Activated T-cell treated with anti-CD3 and anti-CD28 coated beads, Interleukin-2, amount 50 U/mL, for 72 hours (primary cell): ENCODE results near the gene ANKRD12. TPM values are rescaled to one million over a fixed set of nuclear protein-coding genes. Genes with fewer than 3 reads are reported as not detected.

Experiments used
- ATAC-seq, 2 donors: fragments of 150-1000 bp; cut with Tn5 transposase; replicated peaks in 1 of 2; 2 replicates each; pipeline ENCODE4 v1.10.0; 2021; ENCODE audit warnings: moderate library complexity in 2 of 2, mild to moderate bottlenecking in 1 of 2
- DNase-seq, 2 donors: peaks; one replicate each; pipeline ENCODE4 v3.0.0; 2021 to 2022; ENCODE audit warnings: mixed read lengths in 1 of 2
- H3K27ac Mint-ChIP-seq: one replicate; pipeline ENCODE4 v1.8.0; 2022; ENCODE audit warnings: mild to moderate bottlenecking, moderate library complexity, mixed read lengths
- H3K27me3 Mint-ChIP-seq: one replicate; pipeline ENCODE4 v1.8.0; 2022; ENCODE audit warnings: low read depth, mixed read lengths
- H3K36me3 Mint-ChIP-seq, 2 donors: one replicate each; pipeline ENCODE4 v1.8.0; 2022; ENCODE audit warnings: mixed read lengths in 2 of 2, mild to moderate bottlenecking in 1 of 2; ENCODE audit not compliant: insufficient read depth in 2 of 2
- H3K4me1 Mint-ChIP-seq: one replicate; pipeline ENCODE4 v1.8.0; 2022; ENCODE audit warnings: low read depth, mixed read lengths
- H3K4me3 Mint-ChIP-seq, 2 donors: one replicate each; pipeline ENCODE4 v1.8.0; 2022; ENCODE audit warnings: mild to moderate bottlenecking in 2 of 2, mixed read lengths in 2 of 2, moderate library complexity in 2 of 2
- H3K9me3 Mint-ChIP-seq, 2 donors: one replicate each; pipeline ENCODE4 v1.8.0; 2022; ENCODE audit warnings: mixed read lengths in 2 of 2
- total RNA-seq, 2 donors: library from RNA; stranded (reverse); gene quantifications; one replicate each; pipeline ENCODE4 v1.2.3, GENCODE V29; 2022

ANKRD12 gene
- total RNA-seq, 2 donors from 2014 or later, result 84.4 to 123 TPM

DNA sequence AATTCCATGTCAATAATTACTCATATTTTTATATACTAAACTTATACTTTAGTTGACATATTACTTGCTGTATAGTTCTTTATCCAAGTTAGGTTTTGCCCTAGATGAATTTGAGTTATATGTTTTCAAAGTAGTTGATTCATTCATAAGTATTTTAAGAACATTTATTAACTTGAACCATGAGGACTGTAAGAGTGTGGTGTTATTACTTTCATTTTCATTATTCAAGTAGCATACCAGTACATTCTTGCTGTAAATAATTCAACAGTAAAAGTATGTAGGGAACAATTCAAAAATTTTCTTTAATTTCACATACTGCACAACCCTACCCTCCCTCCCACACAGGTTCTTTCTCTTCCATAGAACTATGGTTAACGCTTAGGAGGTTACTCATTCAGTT is 75.4 kb downstream of the ANKRD12 start:
- Mint-ChIP-seq H3K4me1 (peaks cover 17% of the 10 kb centered on the region), H3K27me3 (no peaks in the 10 kb centered on the region), H3K27ac (no peak overlapping the region), H3K36me3 (peaks cover 9 to 33% of the 10 kb centered on the region in 2 donors), H3K9me3 (no peaks in the 10 kb centered on the region), H3K4me3 (no peak overlapping the region)
- DNase-seq (no peak), ATAC-seq (peak in 1 of 2 donors; percentile 15)

DNA sequence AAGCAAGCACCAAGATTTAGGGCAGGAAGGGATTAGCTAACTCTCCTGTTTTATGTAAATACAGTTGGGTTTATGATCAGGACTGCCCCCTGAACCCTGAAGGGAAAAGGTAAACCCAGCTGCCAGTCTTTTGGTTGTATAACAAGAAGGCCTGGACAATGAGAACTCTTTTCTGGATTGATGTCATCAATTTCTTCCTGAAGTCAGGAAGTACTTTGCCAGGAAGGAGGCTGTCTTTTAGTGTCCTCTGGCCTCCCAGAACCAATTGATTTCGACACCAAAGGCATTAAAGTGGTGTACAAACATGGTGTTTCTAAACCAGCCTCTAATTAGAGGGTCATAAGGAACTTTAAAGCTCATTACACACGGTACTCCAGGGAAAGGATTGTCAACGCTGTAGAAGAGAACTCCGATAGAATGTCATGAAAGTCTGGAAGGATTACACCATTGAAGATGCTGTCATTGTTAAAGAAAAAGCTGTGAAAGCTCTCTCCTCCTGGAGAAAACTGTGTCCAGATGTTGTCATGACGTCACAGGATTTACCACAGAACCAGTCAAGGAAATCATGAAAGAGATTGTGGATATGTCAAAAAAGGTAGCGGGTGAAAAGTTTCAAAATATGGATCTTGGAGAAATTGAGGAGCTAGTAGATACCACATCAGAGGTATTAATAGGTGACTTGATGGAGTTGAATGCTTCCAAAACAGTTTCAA is 78.8 kb downstream of the ANKRD12 start:
- Mint-ChIP-seq H3K27me3 (no peaks in the 10 kb centered on the region), H3K9me3 (no peaks in the 10 kb centered on the region), H3K27ac (peak overlapping the region; percentile 61), H3K4me3 (no peak overlapping the region), H3K36me3 (peaks cover 16 to 41% of the 10 kb centered on the region in 2 donors), H3K4me1 (peaks cover 17% of the 10 kb centered on the region)
- ATAC-seq (no peak), DNase-seq (no peak)

DNA sequence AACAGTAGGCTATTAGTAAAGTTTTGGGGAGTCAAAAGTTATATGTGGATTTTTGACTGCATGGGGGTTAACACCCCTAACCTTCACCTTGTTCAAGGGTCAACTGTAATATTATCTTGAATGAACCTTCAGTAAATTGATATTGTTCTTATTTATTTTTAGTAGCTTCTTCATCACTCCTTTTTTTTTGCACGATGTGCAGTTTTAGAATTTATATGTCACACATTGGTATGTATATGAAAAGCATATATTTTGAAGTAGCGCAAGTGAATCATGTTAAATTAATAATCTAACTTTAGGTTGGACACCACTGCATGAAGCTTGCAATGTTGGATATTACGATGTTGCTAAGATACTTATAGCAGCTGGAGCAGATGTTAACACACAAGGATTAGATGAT is 79.9 kb downstream of the ANKRD12 start:
- Mint-ChIP-seq H3K9me3 (no peaks in the 10 kb centered on the region), H3K27ac (peak overlapping the region; percentile 84), H3K4me3 (no peak overlapping the region), H3K4me1 (peaks cover 12% of the 10 kb centered on the region), H3K36me3 (peaks cover 19 to 48% of the 10 kb centered on the region in 2 donors), H3K27me3 (no peaks in the 10 kb centered on the region)
- DNase-seq, result no peak
- ATAC-seq, result no peak

DNA sequence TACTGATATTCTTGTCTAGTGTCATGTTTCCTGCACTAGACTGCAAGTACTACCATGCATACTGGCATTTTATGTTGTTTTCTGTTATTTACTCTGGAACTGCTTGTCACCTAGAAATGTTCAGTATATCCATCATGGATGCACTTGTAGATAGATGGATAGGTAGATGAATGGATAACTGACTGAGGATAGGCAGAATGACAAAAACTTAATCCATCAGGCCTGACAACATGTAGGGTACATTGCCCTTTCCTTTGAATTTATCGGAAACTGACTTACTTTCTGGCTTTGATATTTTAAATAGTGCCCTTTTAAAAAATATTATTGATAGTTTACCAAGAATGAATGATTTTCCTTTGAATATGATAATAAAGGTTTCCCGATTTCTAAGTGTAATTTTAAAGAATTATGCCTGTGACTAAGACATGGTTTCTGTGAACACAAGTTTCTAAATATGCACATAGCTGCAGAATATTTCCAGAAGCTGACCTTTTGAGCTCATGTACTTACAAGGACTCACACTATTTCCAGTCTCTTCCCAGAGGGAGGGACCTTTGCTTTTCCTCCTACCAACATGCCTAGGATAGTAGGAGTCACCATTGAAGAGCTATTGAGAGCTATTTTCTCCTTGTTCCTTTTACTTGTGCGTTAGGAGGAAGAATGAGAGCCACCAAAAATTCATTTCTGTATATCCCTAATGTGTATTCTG is 81.3 kb downstream of the ANKRD12 start:
- Mint-ChIP-seq H3K4me1 (peaks cover 5% of the 10 kb centered on the region), H3K36me3 (peaks cover 22 to 51% of the 10 kb centered on the region in 2 donors), H3K4me3 (no peak overlapping the region), H3K9me3 (no peaks in the 10 kb centered on the region), H3K27me3 (no peaks in the 10 kb centered on the region), H3K27ac (peak overlapping the region; percentile 30)
- no peak for DNase-seq
- no peak for ATAC-seq

DNA sequence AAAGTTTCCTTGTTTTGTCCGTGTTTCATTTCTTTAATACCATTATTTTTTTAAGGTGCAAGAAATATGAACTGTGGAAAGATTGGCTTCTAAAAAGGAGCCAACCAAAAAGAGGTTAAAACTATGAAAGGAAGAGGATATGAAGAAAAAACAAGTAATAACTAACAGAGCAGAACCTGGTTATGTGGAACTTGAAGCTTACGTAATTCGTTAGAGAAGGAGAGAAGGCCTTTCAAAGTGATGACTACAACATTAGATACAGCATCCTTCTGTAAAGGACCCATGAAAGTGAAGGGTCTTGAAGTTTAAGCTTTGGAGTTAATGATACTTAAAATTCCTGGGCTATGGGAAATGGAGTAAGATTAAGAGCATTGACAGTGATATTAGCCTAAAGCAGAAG is 84.5 kb downstream of the ANKRD12 start:
- H3K27ac Mint-ChIP-seq, result peak overlapping the region; percentile 54
- no peak overlapping the region for H3K4me3 Mint-ChIP-seq
- ATAC-seq, result no peak

DNA sequence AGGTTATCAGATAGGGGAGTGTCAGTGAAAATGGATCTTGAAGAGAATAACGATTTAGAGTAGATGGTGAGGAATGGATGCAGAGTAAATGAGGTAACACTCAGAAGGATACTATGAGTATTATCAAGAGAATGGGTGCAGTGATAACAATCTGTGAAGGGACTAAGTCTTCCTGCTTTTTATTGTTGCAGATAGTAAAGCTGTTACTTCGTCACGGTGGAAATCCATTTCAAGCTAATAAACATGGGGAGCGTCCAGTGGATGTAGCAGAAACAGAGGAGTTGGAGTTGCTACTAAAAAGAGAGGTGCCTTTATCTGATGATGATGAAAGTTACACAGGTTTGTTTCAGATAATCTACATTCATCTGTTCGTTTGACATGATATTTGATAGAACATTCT is 85.1 kb downstream of the ANKRD12 start:
- no peak for DNase-seq
- H3K36me3 Mint-ChIP-seq, result peaks cover 17 to 45% of the 10 kb centered on the region in 2 donors
- H3K27ac Mint-ChIP-seq, result peak overlapping the region; percentile 54
- no peak overlapping the region for H3K4me3 Mint-ChIP-seq
- no peaks in the 10 kb centered on the region for H3K4me1 Mint-ChIP-seq
- H3K9me3 Mint-ChIP-seq, result no peaks in the 10 kb centered on the region
- no peak for ATAC-seq
- no peaks in the 10 kb centered on the region for H3K27me3 Mint-ChIP-seq

More for the DNA sequence above, 84.5 kb downstream of the ANKRD12 start:
- Mint-ChIP-seq H3K9me3 (no peaks in the 10 kb centered on the region), H3K27me3 (no peaks in the 10 kb centered on the region), H3K4me1 (no peaks in the 10 kb centered on the region), H3K36me3 (peaks cover 18 to 48% of the 10 kb centered on the region in 2 donors)
- no peak for DNase-seq

DNA sequence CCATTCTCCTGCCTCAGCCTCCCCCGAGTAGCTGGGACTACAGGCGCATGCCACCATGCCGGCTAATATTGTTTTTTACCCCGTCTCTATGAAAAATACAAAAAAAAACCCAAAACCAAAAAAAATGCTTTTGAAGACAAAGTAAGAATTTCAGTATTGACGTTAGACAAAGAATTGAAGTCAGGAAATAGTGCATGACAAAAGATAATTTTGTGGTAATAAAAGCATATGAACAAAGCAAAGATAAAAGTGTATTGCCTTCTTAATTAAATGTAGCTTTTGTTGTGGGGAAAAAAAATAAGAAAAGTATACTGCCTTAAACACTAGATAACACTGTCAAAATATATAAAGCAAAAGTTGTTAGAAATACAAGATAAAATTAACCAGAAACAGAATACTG is 86.8 kb downstream of the ANKRD12 start:
- peak overlapping the region in 1 of 2 donors; percentile 43 for H3K4me3 Mint-ChIP-seq

DNA sequence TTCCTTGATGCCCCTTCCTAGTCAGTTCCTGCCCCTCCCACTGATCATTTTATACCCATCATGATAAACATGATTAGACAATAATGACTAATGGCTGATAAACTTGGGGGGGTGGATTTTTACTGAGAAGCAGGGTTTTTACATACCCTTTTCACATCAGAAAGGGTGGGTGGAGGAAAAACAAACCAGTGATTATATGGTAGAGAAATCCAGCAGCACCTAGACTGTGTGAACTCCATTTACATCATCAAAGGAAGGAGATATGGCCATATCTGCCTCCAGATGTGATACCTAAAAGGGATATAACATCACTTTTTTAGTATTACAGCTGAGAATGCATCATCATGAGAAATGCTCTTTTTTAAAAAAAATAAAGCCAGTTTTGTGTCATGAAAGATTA is 89.9 kb downstream of the ANKRD12 start:
- Mint-ChIP-seq H3K27me3 (no peaks in the 10 kb centered on the region), H3K9me3 (peaks cover 3 to 9% of the 10 kb centered on the region in 2 donors), H3K27ac (peak overlapping the region; percentile 85), H3K4me1 (peaks cover 5% of the 10 kb centered on the region), H3K36me3 (peaks cover 20 to 55% of the 10 kb centered on the region in 2 donors), H3K4me3 (no peak overlapping the region)
- DNase-seq (no peak), ATAC-seq (peak in 1 of 2 donors; percentile 48)

More for the DNA sequence above, 86.8 kb downstream of the ANKRD12 start:
- Mint-ChIP-seq H3K4me1 (no peaks in the 10 kb centered on the region), H3K27ac (peak overlapping the region; percentile 82), H3K36me3 (peaks cover 13 to 48% of the 10 kb centered on the region in 2 donors), H3K9me3 (no peaks in the 10 kb centered on the region), H3K27me3 (no peaks in the 10 kb centered on the region)
- ATAC-seq, result no peak
- DNase-seq, result no peak

DNA sequence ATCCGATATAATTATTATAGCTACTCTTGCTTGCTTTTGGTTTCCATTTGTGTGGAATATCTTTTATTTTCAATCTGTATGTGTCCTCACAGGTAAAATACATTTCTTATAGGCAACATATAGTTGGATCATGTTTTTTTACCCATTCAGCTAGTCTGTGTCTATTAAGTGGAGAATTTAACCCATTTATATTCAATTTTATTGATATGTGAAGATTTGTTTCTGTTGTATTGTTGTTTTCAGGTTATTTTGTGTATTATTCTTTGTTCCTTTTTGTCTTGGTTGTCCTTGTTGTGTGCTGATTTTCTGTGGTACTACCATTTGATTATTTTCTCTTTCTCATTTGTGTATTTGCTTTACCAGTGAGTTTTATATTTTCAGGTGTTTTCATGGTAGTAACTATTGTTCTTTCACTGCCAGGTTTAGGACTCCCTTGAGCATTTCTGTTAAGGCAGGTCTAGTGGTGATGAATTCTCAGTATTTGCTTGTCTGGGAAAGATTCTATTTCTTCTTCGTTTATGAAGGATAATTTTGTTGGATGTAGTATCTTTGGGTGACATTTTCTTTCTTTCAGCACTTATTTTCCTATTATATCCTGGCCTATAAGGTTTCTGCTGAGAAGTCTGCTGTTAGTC is 95.4 kb downstream of the ANKRD12 start:
- peaks cover 9 to 19% of the 10 kb centered on the region in 2 donors for H3K9me3 Mint-ChIP-seq
- no peak for DNase-seq
- H3K27me3 Mint-ChIP-seq, result no peaks in the 10 kb centered on the region
- peak overlapping the region; percentile 66 for H3K27ac Mint-ChIP-seq
- peaks cover 34 to 71% of the 10 kb centered on the region in 2 donors for H3K36me3 Mint-ChIP-seq
- H3K4me3 Mint-ChIP-seq, result no peak overlapping the region
- ATAC-seq, result no peak
- H3K4me1 Mint-ChIP-seq, result peaks cover 5% of the 10 kb centered on the region

DNA sequence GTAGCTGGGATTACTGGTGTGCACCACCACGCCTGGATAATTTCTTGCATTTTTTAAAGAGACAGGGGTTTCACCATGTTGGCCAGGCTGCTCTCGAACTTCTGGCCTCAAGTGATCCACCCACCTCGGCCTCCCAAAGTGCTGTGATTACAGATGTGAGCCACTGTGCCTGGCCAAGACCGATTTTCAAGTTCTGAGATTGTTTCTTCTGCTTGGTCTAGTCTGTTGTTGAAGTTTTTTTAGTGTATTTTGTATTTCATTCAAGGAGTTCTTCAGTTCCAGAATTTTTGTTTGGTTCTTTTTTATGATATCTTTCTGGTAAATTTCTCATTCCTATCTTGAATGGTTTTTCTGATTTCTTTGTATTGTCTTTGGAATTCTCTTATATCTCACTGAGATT is 96.4 kb downstream of the ANKRD12 start:
- Mint-ChIP-seq H3K4me3 (no peak overlapping the region), H3K36me3 (peaks cover 36 to 70% of the 10 kb centered on the region in 2 donors), H3K9me3 (peaks cover 9 to 19% of the 10 kb centered on the region in 2 donors), H3K27ac (peak overlapping the region; percentile 66), H3K4me1 (peaks cover 5% of the 10 kb centered on the region), H3K27me3 (no peaks in the 10 kb centered on the region)
- DNase-seq (no peak), ATAC-seq (no peak)

DNA sequence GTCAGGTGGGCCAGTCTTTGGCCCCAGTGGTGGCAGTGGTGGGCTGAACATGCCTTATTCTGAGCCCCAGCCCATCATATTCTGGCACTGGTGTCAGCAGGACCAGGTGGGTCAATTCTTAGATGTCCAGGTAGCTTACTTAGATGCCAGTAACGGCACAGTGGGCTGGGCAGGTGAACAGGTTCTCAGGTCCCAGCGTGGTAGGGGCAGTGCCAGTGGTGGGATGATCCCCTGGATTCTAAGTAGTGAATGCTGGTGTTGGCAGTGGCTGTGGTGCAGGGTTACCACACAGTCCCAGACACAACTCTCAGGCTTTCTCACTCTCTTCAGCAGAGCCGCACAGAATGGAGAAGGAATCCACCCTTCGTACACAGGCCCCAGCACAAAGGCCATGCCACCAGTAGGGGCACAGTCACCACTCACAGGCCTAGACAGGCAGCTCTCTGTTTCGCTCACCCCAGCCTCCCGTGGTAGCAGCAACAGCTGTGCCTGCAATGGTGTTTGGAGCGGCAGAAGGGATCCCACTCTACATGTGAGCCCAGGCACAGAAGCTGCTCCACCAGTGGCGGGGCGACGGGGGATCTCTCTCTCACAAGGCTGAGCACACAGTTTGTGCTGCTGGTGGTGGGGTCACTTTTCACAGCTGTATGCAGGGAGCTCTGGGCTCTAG is 97.3 kb downstream of the ANKRD12 start:
- H3K4me1 Mint-ChIP-seq, result peaks cover 5% of the 10 kb centered on the region
- H3K36me3 Mint-ChIP-seq, result peaks cover 41 to 72% of the 10 kb centered on the region in 2 donors
- ATAC-seq (no peak), DNase-seq (no peak)
- peaks cover 9 to 18% of the 10 kb centered on the region in 2 donors for H3K9me3 Mint-ChIP-seq
- H3K27ac Mint-ChIP-seq, result peak overlapping the region; percentile 13
- no peaks in the 10 kb centered on the region for H3K27me3 Mint-ChIP-seq
- no peak overlapping the region for H3K4me3 Mint-ChIP-seq

DNA sequence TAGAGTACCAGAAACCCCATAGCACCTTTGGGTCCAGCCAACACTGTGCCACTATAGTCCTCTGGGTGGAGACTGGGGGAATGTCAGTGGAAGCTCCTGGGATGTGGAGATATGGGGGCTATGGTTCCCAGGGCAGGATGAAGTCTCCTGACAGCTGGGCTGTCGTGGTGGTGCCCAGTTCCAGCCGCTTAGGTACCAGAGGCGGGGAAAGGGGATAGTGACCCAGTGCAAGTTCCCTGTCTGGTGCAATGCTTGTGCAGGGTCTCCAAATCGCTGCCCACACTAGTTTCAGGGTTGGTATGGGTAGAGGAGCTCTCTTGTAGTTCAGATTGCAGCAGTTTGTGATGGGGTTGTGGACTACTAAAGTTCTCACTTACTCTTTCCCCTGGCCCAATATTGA is 97.9 kb downstream of the ANKRD12 start:
- DNase-seq (no peak), ATAC-seq (no peak)
- peaks cover 37 to 66% of the 10 kb centered on the region in 2 donors for H3K36me3 Mint-ChIP-seq
- H3K27ac Mint-ChIP-seq, result peak overlapping the region; percentile 86
- H3K4me3 Mint-ChIP-seq, result no peak overlapping the region
- peaks cover 9 to 16% of the 10 kb centered on the region in 2 donors for H3K9me3 Mint-ChIP-seq
- H3K27me3 Mint-ChIP-seq, result no peaks in the 10 kb centered on the region
- H3K4me1 Mint-ChIP-seq, result peaks cover 5% of the 10 kb centered on the region

DNA sequence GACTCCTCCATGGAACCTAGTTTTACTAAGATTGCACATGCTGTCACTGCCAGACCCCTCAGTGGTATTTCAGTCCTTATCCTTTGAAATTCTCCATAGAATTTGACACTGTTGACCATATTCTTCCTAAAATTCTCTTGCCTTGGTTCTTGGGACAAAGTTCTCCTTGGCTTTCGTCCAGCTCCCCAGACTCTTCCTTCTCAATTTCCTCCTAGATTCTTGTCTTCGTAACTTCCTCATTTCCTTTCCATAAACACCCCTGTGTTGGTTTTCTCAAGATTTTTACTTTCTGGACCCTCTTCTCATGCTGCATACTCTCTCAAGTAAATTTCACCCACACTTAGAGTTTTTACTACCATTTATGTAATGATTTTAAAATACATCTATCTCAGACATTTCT is 101.4 kb downstream of the ANKRD12 start:
- Mint-ChIP-seq H3K27ac (peak overlapping the region; percentile 62), H3K27me3 (no peaks in the 10 kb centered on the region), H3K4me3 (peak overlapping the region in 1 of 2 donors; percentile 21), H3K36me3 (peaks cover 15 to 34% of the 10 kb centered on the region in 2 donors), H3K4me1 (no peaks in the 10 kb centered on the region), H3K9me3 (no peaks in the 10 kb centered on the region)
- ATAC-seq (no peak), DNase-seq (no peak)
